A549 treated with AZD9567 at 1 μM for 4 hours (cell line): Measurements from ENCODE around the gene PRR20A. TPM values are rescaled to one million over a fixed set of nuclear protein-coding genes. Genes with fewer than 3 reads are reported as not detected.

Experiments used
- total RNA-seq: library from RNA; stranded (reverse); fragments of 200-300 nt; extraction: Qiagen RNA extraction; gene quantifications from 5 replicates; pipeline ENCODE4 v1.2.3, GENCODE V29; 2022; ENCODE audit not compliant: insufficient read depth

PRR20A gene
- total RNA-seq, result not detected in 5 replicates

DNA sequence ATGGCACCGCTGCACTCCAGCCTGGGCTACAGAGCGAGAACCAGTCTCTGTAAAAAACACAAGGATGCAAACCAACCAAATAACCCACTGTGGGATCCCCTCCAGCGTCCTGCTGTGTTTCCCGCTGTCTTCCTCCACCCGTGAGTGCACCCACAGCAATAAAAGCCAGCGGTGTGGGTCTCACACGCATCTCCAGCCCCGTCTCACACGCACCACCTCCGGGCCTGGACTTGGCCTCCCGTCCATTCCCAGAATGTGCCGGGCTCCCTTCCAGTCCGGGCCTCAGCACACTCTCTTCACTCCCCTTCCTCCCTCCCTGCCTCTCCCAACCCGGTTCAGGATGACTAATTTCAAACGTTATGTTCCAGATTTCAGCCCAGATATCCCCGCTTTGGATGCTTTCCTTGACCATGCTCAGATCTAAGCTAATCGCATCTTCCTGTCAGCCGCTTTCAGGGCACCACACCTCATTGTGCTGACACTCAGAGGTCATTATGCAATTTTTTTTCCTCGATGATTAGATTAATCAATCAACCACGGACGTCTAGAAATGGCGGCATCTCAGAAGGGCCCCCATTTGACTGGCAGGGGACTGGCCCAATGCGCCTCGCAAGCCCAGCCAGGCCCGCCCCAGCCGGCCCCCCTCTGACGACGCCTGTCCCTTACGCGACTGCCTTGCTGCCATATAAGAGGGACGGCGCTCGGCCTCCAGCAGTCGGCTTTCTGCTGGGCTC lies at the start of gene PRR20A:
Gene PRR20A, plus strand, starts transcription at position 684 of the 734 bp plus-strand sequence. CDS start 387 bp downstream, outside the sequence.

DNA sequence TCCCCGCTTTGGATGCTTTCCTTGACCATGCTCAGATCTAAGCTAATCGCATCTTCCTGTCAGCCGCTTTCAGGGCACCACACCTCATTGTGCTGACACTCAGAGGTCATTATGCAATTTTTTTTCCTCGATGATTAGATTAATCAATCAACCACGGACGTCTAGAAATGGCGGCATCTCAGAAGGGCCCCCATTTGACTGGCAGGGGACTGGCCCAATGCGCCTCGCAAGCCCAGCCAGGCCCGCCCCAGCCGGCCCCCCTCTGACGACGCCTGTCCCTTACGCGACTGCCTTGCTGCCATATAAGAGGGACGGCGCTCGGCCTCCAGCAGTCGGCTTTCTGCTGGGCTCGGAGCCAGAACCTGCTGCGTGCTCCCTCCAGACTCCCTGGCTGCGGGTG lies 6.5 kb downstream of the PRR20A start, which contains the start of gene PRR20B:
Gene PRR20B, plus strand, starts transcription at position 301 of the 400 bp plus-strand sequence. CDS start 387 bp downstream, outside the sequence.

DNA sequence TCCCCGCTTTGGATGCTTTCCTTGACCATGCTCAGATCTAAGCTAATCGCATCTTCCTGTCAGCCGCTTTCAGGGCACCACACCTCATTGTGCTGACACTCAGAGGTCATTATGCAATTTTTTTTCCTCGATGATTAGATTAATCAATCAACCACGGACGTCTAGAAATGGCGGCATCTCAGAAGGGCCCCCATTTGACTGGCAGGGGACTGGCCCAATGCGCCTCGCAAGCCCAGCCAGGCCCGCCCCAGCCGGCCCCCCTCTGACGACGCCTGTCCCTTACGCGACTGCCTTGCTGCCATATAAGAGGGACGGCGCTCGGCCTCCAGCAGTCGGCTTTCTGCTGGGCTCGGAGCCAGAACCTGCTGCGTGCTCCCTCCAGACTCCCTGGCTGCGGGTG lies 13.0 kb downstream of the PRR20A start, which contains the start of gene PRR20C:
Gene PRR20C, plus strand, starts transcription at position 301 of the 400 bp plus-strand sequence. CDS start 387 bp downstream, outside the sequence.

DNA sequence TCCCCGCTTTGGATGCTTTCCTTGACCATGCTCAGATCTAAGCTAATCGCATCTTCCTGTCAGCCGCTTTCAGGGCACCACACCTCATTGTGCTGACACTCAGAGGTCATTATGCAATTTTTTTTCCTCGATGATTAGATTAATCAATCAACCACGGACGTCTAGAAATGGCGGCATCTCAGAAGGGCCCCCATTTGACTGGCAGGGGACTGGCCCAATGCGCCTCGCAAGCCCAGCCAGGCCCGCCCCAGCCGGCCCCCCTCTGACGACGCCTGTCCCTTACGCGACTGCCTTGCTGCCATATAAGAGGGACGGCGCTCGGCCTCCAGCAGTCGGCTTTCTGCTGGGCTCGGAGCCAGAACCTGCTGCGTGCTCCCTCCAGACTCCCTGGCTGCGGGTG lies 19.6 kb downstream of the PRR20A start, which contains the start of gene PRR20D:
Gene PRR20D, plus strand, starts transcription at position 301 of the 400 bp plus-strand sequence. CDS start 387 bp downstream, outside the sequence.

DNA sequence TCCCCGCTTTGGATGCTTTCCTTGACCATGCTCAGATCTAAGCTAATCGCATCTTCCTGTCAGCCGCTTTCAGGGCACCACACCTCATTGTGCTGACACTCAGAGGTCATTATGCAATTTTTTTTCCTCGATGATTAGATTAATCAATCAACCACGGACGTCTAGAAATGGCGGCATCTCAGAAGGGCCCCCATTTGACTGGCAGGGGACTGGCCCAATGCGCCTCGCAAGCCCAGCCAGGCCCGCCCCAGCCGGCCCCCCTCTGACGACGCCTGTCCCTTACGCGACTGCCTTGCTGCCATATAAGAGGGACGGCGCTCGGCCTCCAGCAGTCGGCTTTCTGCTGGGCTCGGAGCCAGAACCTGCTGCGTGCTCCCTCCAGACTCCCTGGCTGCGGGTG lies 26.2 kb downstream of the PRR20A start, which contains the start of gene PRR20E:
Gene PRR20E, plus strand, starts transcription at position 301 of the 400 bp plus-strand sequence. CDS start 387 bp downstream, outside the sequence.

Other genes starting within 250 kb of the PRR20A start
- gene PRR20B, start 6.6 kb downstream of the PRR20A start, total RNA-seq, result not detected in 5 replicates
- not detected in 5 replicates for gene PRR20C, start 13.1 kb downstream of the PRR20A start, total RNA-seq
- gene PRR20D, start 19.7 kb downstream of the PRR20A start, total RNA-seq, result not detected in 5 replicates
- not detected in 5 replicates for gene PRR20E, start 26.3 kb downstream of the PRR20A start, total RNA-seq